Small intestine (tissue), 7 donors: ENCODE results near the gene TMCC3. TPM values are rescaled to one million over a fixed set of nuclear protein-coding genes. Genes with fewer than 3 reads are reported as not detected.
"Not testable (repeated sequence)": the region's sequence is repeated elsewhere in the genome, so short reads cannot be mapped to it uniquely, and the experiment has no call there.

Source experiments
- DNase-seq, 2 donors: peaks; one replicate each; pipeline versions ENCODE4 v3.0.0 to v3.0.0-alpha.2; 2013
- FAIRE-seq: peaks from 2 replicates; lab custom pipeline; 2012; peaks lifted over from hg19 to GRCh38; lab: Jason Lieb, UNC
- H3K27ac ChIP-seq, 3 donors: one replicate each; pipeline ENCODE4 v1.5.1; 2013; ENCODE audit warnings: low read length in 2 of 3, mild to moderate bottlenecking in 2 of 3, control low read depth in 1 of 3, inconsistent platforms in 1 of 3, low read depth in 1 of 3, moderate library complexity in 1 of 3
- H3K27me3 ChIP-seq, 3 donors: one replicate each; pipeline ENCODE4 v1.6.1; 2013; ENCODE audit warnings: low read length in 3 of 3, inconsistent platforms in 1 of 3; ENCODE audit not compliant: control insufficient read depth in 3 of 3, insufficient read depth in 3 of 3
- H3K36me3 ChIP-seq, 3 donors: one replicate each; pipeline ENCODE4 v1.6.1; 2013; ENCODE audit warnings: low read length in 3 of 3, inconsistent platforms in 1 of 3, low read depth in 1 of 3, mild to moderate bottlenecking in 1 of 3, moderate library complexity in 1 of 3; ENCODE audit not compliant: control insufficient read depth in 3 of 3, insufficient read depth in 2 of 3
- H3K4me1 ChIP-seq, 3 donors: one replicate each; pipeline ENCODE4 v1.6.1; 2013; ENCODE audit warnings: low read length in 2 of 3, inconsistent platforms in 1 of 3, low read depth in 1 of 3, mild to moderate bottlenecking in 1 of 3, moderate library complexity in 1 of 3; ENCODE audit not compliant: control insufficient read depth in 3 of 3, insufficient read depth in 2 of 3
- H3K4me3 ChIP-seq, 3 donors: one replicate each; pipeline ENCODE4 v1.5.1; 2013; ENCODE audit warnings: low read length in 3 of 3, control low read depth in 1 of 3, inconsistent platforms in 1 of 3, low read depth in 1 of 3, mild to moderate bottlenecking in 1 of 3, moderate library complexity in 1 of 3
- H3K9me3 ChIP-seq, 2 donors: one replicate each; pipeline ENCODE4 v1.6.1; 2013; ENCODE audit warnings: low read depth in 1 of 2, low read length in 1 of 2; ENCODE audit not compliant: control insufficient read depth in 2 of 2, insufficient read depth in 1 of 2
- WGBS, 3 donors: extraction: QIAGEN DNeasy Blood & Tissue Kit; methylation state at CpG; one replicate each; pipeline ENCODE4 v1.1.7; 2013; 5-methylcytosine and 5-hydroxymethylcytosine counted together
- polyA plus RNA-seq, 4 donors: library from polyadenylated mRNA; stranded (reverse) in 3 of 4; unstranded in 1 of 4; fragments of 200-250 nt in 3 of 4; fragments of 120-200 nt in 1 of 4; gene quantifications; one replicate each; pipeline versions ENCODE4 v1.2.1 to v1.2.3, GENCODE V29; 2013
- donor health status: healthy with polysubstance abuse.
- donor health status: control.
- donor health status: control.
- donor health status: Bipolar disorder and iron deficiency.
- donor health status: healthy.

The TMCC3 gene
- polyA plus RNA-seq, 4 donors = 8.6 to 23.9 (median 14.3) TPM

GRCh38 chr12:94550964-94551363 is 99.4 kb downstream of the TMCC3 start:
- DNase-seq (no peak), FAIRE-seq (no peak)
- H3K27ac ChIP-seq = no peak overlapping the region

GRCh38 chr12:94548833-94549232 is 101.5 kb downstream of the TMCC3 start:
- H3K27me3 ChIP-seq, H3K36me3 ChIP-seq, FAIRE-seq, H3K4me3 ChIP-seq, H3K27ac ChIP-seq, DNase-seq, H3K4me1 ChIP-seq: not testable (repeated sequence)
- peaks cover 0 to 14% of the 10 kb centered on the region in 2 donors for H3K9me3 ChIP-seq
- WGBS, 3 donors = 92 to 96% (median 92%) methylated on average over 5 of the region's 5 CpGs

More at GRCh38 chr12:94550964-94551363, 99.4 kb downstream of the TMCC3 start:
- H3K9me3 ChIP-seq = peaks cover 0 to 14% of the 10 kb centered on the region in 2 donors
- peaks cover 0 to 3% (median 0%) of the 10 kb centered on the region in 3 donors for H3K4me1 ChIP-seq
- no peak overlapping the region for H3K4me3 ChIP-seq
- H3K27me3 ChIP-seq = no peaks in the 10 kb centered on the region
- no peaks in the 10 kb centered on the region for H3K36me3 ChIP-seq
- WGBS, 3 donors = 76 to 89% (median 85%) methylated on average over 5 of the region's 5 CpGs

GRCh38 chr12:94545935-94546771 is 104.2 kb downstream of the TMCC3 start:
- peaks cover 0 to 3% (median 0%) of the 10 kb centered on the region in 3 donors for H3K4me1 ChIP-seq
- WGBS, 3 donors = 44 to 58% (median 51%) methylated on average over 17 of the region's 17 CpGs
- DNase-seq (peak; percentile 76 to 80), FAIRE-seq (no peak)
- H3K4me3 ChIP-seq = no peak overlapping the region
- H3K27ac ChIP-seq = no peak overlapping the region
- no peaks in the 10 kb centered on the region for H3K27me3 ChIP-seq
- peaks cover 0 to 14% of the 10 kb centered on the region in 2 donors for H3K9me3 ChIP-seq
- H3K36me3 ChIP-seq = no peaks in the 10 kb centered on the region

DNA sequence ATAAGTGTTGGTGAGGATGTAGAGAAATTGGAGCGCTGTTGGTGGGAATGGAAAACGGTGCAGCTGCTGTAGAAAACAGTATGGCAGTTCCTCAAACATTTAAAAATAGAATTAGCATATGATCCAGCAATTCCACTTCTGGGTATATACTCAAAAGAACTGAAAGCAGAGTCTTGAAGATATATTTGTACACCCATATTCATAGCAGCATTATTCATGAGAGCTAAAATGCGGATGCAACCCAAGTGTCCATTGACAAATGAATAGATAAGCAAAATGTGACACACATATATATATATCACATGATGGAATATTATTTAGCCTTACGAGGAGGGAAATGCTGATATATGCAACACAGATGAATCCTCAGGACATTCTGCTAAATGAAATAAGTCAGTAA is 106.0 kb downstream of the TMCC3 start:
- DNase-seq = no peak
- Histone ChIP-seq H3K9me3 (peaks cover 0 to 14% of the 10 kb centered on the region in 2 donors), H3K36me3 (no peaks in the 10 kb centered on the region), H3K4me1 (peaks cover 0 to 3% (median 0%) of the 10 kb centered on the region in 3 donors), H3K27me3 (no peaks in the 10 kb centered on the region), H3K27ac (no peak overlapping the region), H3K4me3 (no peak overlapping the region)
- WGBS, 3 donors = 90 to 94% (median 94%) methylated on average over 4 of the region's 4 CpGs
- FAIRE-seq = no peak

GRCh38 chr12:94538318-94538717 is 112.0 kb downstream of the TMCC3 start:
- H3K36me3 ChIP-seq = no peaks in the 10 kb centered on the region
- no peaks in the 10 kb centered on the region for H3K9me3 ChIP-seq
- FAIRE-seq (no peak), DNase-seq (no peak)
- H3K4me1 ChIP-seq = peaks cover 0 to 4% (median 0%) of the 10 kb centered on the region in 3 donors
- H3K27me3 ChIP-seq = no peaks in the 10 kb centered on the region
- H3K27ac ChIP-seq = no peak overlapping the region
- no peak overlapping the region for H3K4me3 ChIP-seq

GRCh38 chr12:94536040-94536965 is 114.1 kb downstream of the TMCC3 start:
- Histone ChIP-seq H3K27me3 (no peaks in the 10 kb centered on the region), H3K9me3 (no peaks in the 10 kb centered on the region), H3K4me3 (no peak overlapping the region), H3K27ac (no peak overlapping the region), H3K36me3 (no peaks in the 10 kb centered on the region), H3K4me1 (peaks cover 0 to 4% (median 0%) of the 10 kb centered on the region in 3 donors)
- no peak for DNase-seq
- 86 to 90% (median 88%) methylated on average over 11 of the region's 11 CpGs for WGBS, 3 donors
- FAIRE-seq = no peak

DNA sequence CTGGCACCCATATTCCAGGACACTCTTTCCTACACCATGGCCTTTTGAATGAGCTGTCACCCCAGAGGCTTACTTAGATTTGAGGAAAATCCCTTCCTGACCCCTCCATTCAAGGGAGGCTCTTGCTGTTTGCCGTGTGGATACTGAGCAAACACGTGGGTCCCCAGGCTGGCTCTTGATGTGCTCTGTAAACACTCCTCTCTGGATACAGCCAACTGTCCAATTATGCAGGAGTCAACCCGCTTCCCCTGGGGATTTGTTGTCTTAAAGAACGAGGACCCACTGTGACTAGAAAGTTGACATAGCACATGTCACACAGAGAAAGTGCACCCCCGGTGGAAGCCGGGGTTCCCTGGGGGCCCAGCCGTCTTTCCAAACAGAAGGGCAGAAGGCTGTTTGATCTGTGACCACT is 114.8 kb downstream of the TMCC3 start:
- WGBS, 3 donors = 56 to 70% (median 65%) methylated on average over 7 of the region's 7 CpGs
- Histone ChIP-seq H3K4me3 (no peak overlapping the region), H3K9me3 (no peaks in the 10 kb centered on the region), H3K27ac (no peak overlapping the region), H3K4me1 (peaks cover 0 to 4% (median 0%) of the 10 kb centered on the region in 3 donors), H3K27me3 (no peaks in the 10 kb centered on the region), H3K36me3 (no peaks in the 10 kb centered on the region)
- DNase-seq (no peak), FAIRE-seq (no peak)

GRCh38 chr12:94534774-94535509 is 115.4 kb downstream of the TMCC3 start:
- H3K4me3 ChIP-seq = no peak overlapping the region
- FAIRE-seq = no peak
- H3K27me3 ChIP-seq = no peaks in the 10 kb centered on the region
- peaks cover 0 to 4% (median 0%) of the 10 kb centered on the region in 3 donors for H3K4me1 ChIP-seq
- H3K9me3 ChIP-seq = no peaks in the 10 kb centered on the region
- DNase-seq = peak in 1 of 2 donors; percentile 19
- 67 to 79% (median 74%) methylated on average over 14 of the region's 14 CpGs for WGBS, 3 donors
- no peak overlapping the region for H3K27ac ChIP-seq
- no peaks in the 10 kb centered on the region for H3K36me3 ChIP-seq
